Stomach (tissue), 4 donors: ENCODE measurements around the gene MAGEA6.

Source experiments
- POLR2A ChIP-seq, 4 donors: fragments of 450-650 bp; IDR thresholded peaks; one replicate each; pipeline ENCODE4 v1.6.1; 2016; ENCODE audit warnings: antibody characterized with exemption in 4 of 4, control low read depth in 2 of 4, mild to moderate bottlenecking in 1 of 4, moderate library complexity in 1 of 4
- TF ChIP-seq, protein P1 (sequence below), 7 experiments: fragments of 450-650 bp in 4 of 7; fragments of 200-600 bp in 3 of 7; sonication (generic) in 3 of 7; IDR thresholded peaks; one replicate each; pipeline ENCODE4 v1.5.1; 2016 to 2019; ENCODE audit warnings: antibody characterized with exemption in 7 of 7, control low read depth in 2 of 7, mild to moderate bottlenecking in 1 of 7

DNA sequence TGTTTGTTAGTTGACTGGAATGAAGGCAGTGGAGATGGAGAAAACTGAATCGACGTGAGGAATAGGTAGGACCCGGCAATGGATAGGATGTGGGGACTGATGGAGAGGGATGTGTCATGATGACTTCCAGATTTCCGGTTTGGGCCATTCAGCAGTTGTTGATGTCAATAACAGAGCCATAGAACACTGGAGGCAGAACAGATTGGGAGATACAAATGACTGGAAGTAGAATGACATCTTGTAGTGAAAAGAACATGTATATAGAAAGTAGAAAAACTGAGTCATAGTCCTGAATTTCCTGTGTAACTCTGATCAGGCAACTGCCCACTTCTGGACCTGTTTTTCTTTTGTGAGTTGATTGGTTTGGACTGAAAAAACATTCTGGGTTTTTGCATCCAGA lies 36.5 kb upstream of the MAGEA6 start:
- TF ChIP-seq, protein P1, sequence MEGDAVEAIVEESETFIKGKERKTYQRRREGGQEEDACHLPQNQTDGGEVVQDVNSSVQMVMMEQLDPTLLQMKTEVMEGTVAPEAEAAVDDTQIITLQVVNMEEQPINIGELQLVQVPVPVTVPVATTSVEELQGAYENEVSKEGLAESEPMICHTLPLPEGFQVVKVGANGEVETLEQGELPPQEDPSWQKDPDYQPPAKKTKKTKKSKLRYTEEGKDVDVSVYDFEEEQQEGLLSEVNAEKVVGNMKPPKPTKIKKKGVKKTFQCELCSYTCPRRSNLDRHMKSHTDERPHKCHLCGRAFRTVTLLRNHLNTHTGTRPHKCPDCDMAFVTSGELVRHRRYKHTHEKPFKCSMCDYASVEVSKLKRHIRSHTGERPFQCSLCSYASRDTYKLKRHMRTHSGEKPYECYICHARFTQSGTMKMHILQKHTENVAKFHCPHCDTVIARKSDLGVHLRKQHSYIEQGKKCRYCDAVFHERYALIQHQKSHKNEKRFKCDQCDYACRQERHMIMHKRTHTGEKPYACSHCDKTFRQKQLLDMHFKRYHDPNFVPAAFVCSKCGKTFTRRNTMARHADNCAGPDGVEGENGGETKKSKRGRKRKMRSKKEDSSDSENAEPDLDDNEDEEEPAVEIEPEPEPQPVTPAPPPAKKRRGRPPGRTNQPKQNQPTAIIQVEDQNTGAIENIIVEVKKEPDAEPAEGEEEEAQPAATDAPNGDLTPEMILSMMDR (IDR thresholded peaks at IDR 0.05), result no peak
- no peak for TF ChIP-seq POLR2A (IDR thresholded peaks at IDR 0.05)
